ENCODE data around the gene PCSK9. TPM values are rescaled to one million over a fixed set of nuclear protein-coding genes. Genes with fewer than 3 reads are reported as not detected.

PCSK9 gene
- total and polyA plus RNA-seq, 2 experiments from 2014 or later: 77.6 to 327 TPM

- ATAC-seq (no peak), DNase-seq (ENCODE audit: low spot score) (no peak)
- H3K27me3 Mint-ChIP-seq (ENCODE audit: insufficient read depth, low read depth, poor library complexity): peaks cover 14% of the 10 kb centered on the region
- no peaks in the 10 kb centered on the region for H3K9me3 Mint-ChIP-seq
- Histone ChIP-seq H3K4me1 (ENCODE audit: insufficient read depth) (peaks cover 21% of the 10 kb centered on the region), H4K20me1 (replicated peaks; ENCODE audit: insufficient read depth) (peaks cover 68% of the 10 kb centered on the region), H3K27me3 (ENCODE audit: insufficient read depth) (no peaks in the 10 kb centered on the region), H3K4me3 (no peak overlapping the region), H3F3A (replicated peaks; ENCODE audit: low read depth) (0 out of 2 replicates have a peak, but pooled peaks cover 9% of the 10 kb centered on the region), H3K79me2 (replicated peaks; ENCODE audit: insufficient read depth) (peaks cover 84% of the 10 kb centered on the region), H3K27ac (ENCODE audit: low read depth) (no peak overlapping the region), H3K4me2 (no peak overlapping the region), H3K36me3 (ENCODE audit: insufficient read depth) (peaks cover 52% of the 10 kb centered on the region), H2AFZ (no peak overlapping the region), H3K9me2 (ENCODE audit: insufficient read depth) (no peaks in the 10 kb centered on the region)
- TF ChIP-seq JUNB (IDR thresholded peaks at IDR 0.05; ENCODE audit: unreplicated experiment): no peak
- TF ChIP-seq CREB1 (CRISPR knock-in tag; IDR thresholded peaks at IDR 0.05; ENCODE audit: low read depth): no peak
- H3K4me1 Mint-ChIP-seq: peaks cover 11% of the 10 kb centered on the region
- peaks cover 40% of the 10 kb centered on the region for H3K36me3 Mint-ChIP-seq (ENCODE audit: low read depth)
- peak overlapping the region; percentile 43 for H3K27ac Mint-ChIP-seq
- no peak overlapping the region for H3K4me3 Mint-ChIP-seq
Observed at GRCh38 chr1:55046871-55047270, 7.5 kb downstream of the PCSK9 start.

GRCh38 chr1:55047611-55048010, 8.3 kb downstream of the PCSK9 start:
- no peak overlapping the region for H3K4me3 ChIP-seq
- no peak overlapping the region for H2AFZ ChIP-seq
- peaks cover 8% of the 10 kb centered on the region for H3K4me1 Mint-ChIP-seq
- no peak overlapping the region for H3K27ac ChIP-seq (ENCODE audit: low read depth)
- no peaks in the 10 kb centered on the region for H3K9me3 Mint-ChIP-seq
- H3K4me1 ChIP-seq (ENCODE audit: insufficient read depth): peaks cover 13% of the 10 kb centered on the region
- no peaks in the 10 kb centered on the region for H3K27me3 ChIP-seq (ENCODE audit: insufficient read depth)
- no peak overlapping the region for H3K4me3 Mint-ChIP-seq
- H3K9me2 ChIP-seq (ENCODE audit: insufficient read depth): no peaks in the 10 kb centered on the region
- peak overlapping the region; percentile 43; the same call in 1 of the 2 replicates for H3K27ac Mint-ChIP-seq
- peaks cover 78% of the 10 kb centered on the region for H3K79me2 ChIP-seq (replicated peaks; ENCODE audit: insufficient read depth)
- peaks cover 59% of the 10 kb centered on the region for H3K36me3 ChIP-seq (ENCODE audit: insufficient read depth)
- ATAC-seq (no peak), DNase-seq (ENCODE audit: low spot score) (no peak)
- H3K4me2 ChIP-seq: no peak overlapping the region
- peaks cover 10% of the 10 kb centered on the region for H3K27me3 Mint-ChIP-seq (ENCODE audit: insufficient read depth, low read depth, poor library complexity)
- peaks cover 36% of the 10 kb centered on the region for H3K36me3 Mint-ChIP-seq (ENCODE audit: low read depth)
- H4K20me1 ChIP-seq (replicated peaks; ENCODE audit: insufficient read depth): peaks cover 67% of the 10 kb centered on the region
- H3F3A ChIP-seq (replicated peaks; ENCODE audit: low read depth): 0 out of 2 replicates have a peak, but pooled peaks cover 9% of the 10 kb centered on the region
- TF ChIP-seq POLR2AphosphoS5 (IDR thresholded peaks at IDR 0.05; ENCODE audit: low read depth) (no peak), EZH2phosphoT487 (IDR thresholded peaks at IDR 0.05; ENCODE audit: unreplicated experiment) (no peak), NANOG (IDR thresholded peaks at IDR 0.05; ENCODE audit: borderline replicate concordance) (no peak), ETS1 (IDR thresholded peaks at IDR 0.05) (no peak), ZNF462 (CRISPR knock-in tag; IDR thresholded peaks at IDR 0.05) (no peak), CTCF (conservative IDR thresholded peaks at IDR 0.05; ENCODE audit: low read depth in 2 of 2) (no peak), EZH2 (IDR thresholded peaks at IDR 0.05; ENCODE audit: low read depth, unreplicated experiment) (no peak)
- TF ChIP-seq, protein P1, sequence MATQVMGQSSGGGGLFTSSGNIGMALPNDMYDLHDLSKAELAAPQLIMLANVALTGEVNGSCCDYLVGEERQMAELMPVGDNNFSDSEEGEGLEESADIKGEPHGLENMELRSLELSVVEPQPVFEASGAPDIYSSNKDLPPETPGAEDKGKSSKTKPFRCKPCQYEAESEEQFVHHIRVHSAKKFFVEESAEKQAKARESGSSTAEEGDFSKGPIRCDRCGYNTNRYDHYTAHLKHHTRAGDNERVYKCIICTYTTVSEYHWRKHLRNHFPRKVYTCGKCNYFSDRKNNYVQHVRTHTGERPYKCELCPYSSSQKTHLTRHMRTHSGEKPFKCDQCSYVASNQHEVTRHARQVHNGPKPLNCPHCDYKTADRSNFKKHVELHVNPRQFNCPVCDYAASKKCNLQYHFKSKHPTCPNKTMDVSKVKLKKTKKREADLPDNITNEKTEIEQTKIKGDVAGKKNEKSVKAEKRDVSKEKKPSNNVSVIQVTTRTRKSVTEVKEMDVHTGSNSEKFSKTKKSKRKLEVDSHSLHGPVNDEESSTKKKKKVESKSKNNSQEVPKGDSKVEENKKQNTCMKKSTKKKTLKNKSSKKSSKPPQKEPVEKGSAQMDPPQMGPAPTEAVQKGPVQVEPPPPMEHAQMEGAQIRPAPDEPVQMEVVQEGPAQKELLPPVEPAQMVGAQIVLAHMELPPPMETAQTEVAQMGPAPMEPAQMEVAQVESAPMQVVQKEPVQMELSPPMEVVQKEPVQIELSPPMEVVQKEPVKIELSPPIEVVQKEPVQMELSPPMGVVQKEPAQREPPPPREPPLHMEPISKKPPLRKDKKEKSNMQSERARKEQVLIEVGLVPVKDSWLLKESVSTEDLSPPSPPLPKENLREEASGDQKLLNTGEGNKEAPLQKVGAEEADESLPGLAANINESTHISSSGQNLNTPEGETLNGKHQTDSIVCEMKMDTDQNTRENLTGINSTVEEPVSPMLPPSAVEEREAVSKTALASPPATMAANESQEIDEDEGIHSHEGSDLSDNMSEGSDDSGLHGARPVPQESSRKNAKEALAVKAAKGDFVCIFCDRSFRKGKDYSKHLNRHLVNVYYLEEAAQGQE (IDR thresholded peaks at IDR 0.05; ENCODE audit: unreplicated experiment): no peak
